Measurements from ENCODE around the gene TXNIP.

The TXNIP gene

DNA sequence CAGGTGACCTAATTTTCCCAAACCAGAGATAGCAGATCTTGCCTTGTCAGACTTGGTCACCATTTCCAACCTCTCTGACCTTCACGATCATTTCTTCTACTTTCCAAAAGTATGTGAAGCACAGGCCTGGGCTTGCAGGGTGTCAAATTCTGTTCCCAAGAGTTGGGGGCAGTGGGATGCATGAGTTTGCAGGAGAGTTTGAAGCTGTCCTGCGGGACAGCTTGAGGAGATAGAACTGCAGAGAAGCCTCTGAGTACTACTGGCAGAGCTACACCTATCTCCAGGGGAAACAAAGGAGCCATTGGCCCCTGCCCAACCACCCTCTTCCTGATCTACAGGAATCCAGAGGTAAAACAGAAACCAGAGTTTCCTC lies 11.3 kb downstream of the TXNIP start:
- no peak for DNase-seq

DNA sequence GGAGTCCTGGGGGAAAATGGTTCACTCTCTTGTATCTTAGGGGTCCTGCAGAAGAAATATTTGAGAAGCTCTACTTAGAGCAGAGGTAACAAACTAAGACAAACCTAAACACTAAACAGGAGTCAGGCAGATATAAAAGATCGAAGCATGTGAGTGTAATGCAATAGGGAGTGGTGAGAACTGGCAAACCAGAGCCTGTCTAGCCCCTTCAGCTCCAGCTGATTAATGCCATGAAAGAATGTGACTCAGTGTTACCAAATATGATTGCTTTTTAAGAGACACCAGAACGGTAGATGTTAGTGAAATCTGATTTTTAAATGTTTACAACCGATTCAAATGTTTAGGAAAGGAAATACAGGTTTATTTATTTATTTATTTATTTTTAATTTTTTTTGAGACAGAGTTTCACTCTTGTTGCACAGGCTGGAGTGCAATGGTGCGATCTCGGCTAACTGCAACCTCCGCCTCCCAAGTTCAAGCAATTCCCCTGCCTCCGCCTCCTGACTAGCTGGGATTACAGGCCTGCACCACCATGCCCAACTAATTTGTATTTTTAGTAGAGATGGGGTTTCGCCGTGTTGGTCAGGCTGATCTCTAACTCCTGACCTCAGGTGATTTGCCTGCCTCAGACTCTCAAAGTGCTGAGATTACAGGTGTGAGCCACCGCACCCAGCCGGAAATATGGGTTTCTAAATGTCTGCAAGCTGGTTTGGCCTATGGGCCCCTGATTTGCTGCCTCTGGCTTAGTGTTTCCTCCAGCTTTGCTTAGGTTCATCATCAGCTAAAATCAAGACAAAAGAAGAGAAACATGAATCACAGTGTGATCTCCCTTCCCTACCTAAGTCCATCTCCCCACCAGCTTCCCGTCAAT lies 12.2 kb downstream of the TXNIP start:
- peak in 2 of 6 experiments; percentile 4 to 17 for DNase-seq

DNA sequence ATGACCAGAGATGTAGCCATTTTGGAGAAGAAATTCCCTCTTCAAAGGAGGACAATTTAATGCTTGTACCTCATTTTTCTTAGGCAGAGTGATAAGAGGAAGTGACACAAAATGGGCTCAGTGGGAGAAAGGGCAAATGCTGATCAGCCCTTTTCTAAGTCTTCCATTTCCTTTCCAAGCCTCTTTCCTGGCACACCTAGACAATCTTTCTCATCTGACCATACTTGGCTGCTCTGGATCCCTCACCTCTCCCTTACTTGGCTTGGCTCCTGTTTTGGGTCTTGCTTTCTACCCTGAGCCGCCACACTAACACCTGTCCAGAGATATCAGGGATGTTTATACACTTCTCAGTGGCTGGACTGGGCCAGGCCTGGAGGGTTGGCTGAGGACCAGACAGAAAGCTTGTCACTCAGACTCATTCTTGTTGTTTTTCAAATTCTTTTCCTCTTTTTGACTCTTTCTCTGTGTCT lies 13.1 kb downstream of the TXNIP start:
- no peak for DNase-seq

DNA sequence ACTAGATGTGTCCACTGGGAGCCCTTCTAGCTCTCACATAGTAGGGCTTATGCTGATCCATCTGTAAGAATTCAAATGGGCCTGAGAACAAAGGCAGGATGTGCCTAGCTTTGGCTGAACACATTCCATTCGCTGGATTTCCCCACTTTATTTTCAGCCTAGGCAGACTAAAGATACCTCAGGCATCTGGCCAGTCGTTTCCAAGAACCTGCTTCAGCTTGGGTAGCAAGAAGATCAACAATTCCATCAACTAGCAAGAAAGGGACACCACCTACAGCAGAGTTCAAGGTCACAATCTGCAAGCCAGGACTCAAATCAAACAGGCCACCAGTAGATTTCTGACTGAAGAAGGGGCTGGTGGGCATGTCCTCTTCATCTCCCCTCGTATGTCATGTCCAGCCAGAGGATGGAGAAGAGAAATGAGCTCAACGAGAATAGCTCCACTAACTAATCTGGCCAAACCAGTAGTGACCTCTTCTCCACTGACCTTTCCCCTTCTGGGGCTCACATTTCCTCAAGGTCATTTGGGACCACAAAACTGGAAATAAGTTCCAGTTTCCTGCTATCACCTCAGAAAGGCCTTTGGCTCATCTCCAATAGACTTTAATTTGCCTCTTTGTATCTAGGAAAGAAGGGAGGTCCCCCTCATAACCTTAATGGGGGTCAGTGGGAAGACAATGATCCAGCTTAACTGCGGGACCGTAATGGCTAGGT lies 14.2 kb downstream of the TXNIP start:
- no peak for DNase-seq

DNA sequence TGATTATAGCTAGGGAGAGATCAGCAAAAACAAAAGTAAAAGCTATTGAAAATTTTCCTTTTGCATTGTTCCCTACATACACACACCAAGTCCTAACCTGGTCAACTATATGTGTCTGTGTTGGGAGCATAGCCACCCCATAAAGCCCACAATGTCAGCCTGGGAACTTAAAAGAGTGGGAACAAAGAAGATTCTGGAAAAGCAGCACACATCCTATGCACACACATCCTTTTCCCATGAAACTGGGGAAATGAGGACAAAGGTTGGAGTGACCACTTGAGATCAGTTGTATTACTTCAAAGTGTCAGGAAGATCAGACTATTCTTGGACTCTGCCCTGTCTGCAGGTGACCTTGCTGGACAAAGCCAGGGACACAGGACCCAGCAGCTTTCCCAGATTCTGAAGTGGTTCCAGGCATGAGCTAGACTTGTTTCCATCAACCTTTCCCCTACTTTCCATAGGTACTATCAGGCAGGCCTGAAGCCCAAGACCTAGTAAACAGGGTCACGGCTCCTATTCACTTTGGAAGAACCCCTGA lies 15.9 kb downstream of the TXNIP start:
- no peak for DNase-seq

DNA sequence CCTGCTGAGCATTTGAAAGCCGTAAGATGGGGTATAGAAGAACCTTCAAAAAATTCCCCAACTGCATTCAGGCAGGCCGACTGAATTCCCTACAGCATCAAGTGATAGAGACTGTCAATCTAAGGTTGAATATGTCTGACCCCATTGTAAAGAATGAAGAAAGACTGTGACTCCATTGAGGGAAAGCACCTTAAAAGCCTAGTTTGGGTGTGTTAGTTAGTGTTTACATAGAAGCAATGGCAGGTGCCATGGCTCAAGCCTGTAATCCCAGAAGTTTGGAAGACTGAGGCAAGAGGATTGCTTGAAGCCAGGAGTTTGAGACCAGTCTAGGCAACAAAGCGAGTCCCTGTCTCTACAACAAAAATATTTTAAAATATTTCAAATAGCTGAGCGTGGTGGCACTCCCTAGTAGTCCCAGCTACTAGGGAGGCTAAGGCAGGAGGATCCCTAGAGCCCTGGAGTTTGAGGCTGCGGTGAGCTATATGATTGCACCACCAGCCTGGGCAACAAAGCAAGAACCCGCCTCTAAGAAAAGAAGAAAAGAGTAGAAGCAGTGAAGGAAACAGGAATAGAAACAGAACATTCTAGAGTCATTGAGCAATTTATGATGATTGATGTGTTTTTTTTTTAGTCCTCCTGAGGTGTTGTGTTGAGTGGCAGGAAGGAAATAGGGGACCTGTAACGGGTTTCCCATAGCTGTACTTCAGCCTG lies 16.5 kb downstream of the TXNIP start:
- peak in 5 of 6 experiments; percentile 28 to 66 (median 58) for DNase-seq

DNA sequence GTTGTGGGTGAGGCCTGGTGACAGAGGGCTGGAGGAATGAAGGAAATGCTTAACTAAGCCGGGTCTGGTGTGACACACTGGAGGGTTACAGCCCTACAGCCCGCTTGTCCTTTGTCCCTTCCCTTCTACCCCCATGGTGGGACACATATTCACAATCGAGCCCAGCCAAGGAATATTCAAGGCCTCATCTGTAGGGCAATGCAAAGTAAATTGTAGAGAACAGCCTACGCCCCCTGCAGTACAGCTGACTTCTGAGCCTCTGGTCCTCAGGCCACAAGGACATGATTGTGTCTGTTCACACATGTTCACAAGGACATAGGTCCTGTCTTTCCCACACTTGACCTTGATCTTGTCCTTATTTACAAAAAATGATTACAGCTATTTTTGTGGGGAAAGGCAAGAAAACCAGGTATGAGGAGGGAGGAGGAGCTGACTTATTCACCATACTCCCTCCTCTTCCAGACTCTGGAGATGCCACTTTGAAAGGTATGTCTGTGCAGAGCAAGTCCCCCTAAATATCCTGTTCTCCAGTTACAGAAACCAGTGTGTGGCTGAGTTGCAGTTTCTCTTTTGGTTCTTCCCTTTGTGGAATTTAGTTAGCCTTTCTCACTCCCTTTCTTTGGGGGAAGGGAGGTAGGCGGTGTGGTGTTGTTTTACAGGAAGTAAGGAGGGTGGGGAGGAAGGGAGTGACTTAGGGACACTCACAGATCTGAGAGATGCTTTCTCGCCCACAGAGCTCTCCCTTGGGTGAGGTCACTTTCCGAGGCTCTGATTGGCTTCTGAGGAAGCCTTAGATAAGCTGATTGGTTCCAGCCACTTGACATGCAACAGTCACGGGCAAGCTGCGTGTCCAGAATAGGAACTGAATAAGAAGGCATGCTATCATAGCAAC lies 17.3 kb downstream of the TXNIP start:
- DNase-seq, result peak; percentile 51 to 78 (median 69)

DNA sequence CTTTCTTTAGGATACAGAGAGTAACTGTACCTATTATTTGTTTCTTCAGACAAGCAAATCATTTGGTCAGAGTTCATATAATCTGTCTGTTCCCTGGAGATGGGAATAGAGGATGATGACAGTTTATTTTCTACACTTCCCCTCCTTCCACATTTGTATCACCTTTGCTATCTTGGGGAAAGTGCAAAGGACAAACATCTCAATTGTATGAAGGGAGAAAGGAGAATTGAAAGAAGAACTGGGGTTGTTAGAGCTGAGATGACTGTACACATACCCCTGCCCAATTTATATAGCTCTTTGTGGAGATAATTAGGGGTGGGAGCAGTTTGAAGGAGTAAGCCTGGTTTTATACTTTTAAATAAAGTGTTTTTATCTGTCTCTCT lies 17.9 kb downstream of the TXNIP start:
- peak in 1 of 6 experiments; percentile 18 for DNase-seq

DNA sequence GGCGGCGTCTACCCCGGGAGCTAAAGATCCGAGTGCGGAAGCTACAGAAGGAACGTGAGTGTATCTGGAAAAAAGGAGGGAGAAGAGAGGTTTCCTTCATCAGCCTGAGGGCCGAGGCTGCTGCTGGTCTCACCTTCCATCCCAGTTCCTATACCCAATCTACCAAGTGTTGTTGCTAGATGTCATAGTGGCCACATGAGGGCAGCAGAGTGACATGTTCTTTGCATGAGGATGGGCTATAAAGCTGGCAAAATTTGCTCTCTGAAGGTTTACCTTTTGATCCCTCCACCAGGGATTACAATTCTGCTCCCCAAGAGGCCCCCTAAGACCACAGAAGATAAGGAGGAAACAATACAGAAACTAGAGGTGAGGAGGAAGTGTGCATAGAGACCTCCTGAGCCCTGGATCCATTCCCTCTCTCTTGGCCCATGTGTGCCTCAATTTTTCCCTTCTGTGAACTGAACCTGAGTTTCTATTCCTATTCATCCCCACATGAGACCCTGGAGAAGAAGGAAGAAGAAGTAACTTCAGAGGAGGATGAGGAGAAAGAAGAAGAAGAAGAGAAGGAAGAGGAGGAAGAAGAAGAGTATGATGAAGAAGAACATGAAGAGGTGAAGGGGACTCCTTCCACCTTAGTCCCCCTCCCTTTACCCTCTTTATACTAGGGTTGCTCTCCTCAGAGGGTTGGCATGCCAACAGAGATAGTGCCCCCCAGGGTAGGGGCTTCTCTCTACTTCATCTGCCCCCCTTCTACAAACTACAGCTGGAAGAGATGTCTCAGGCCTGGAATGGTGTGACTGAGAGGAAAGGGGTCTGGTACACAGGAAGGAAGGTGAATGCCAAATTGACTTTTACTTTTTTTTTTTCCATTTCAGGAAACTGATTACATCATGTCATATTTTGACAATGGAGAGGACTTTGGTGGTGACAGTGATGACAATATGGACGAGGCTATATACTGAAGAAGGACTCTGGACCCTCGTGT lies 18.6 kb downstream of the TXNIP start:
- DNase-seq, result peak; percentile 31 to 79 (median 71)

DNA sequence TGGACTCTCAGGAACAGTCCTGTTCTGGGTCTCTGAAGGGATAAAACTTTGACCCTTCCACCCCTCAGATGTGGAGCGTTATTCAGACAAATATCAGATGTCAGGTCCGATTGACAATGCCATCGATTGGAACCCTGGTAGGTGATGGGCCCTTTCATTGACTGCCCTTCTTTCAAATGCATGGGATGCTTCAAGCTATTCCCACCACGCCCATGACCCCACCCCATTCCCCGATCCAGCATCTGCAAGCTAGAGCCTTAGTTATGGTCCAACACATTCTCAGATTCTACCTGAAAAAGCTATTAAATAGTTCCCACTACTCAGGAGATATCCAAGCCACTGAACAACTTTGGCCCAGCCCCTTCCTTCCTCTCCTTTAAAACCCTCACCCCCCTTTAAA lies 19.4 kb downstream of the TXNIP start:
- no peak for DNase-seq

DNA sequence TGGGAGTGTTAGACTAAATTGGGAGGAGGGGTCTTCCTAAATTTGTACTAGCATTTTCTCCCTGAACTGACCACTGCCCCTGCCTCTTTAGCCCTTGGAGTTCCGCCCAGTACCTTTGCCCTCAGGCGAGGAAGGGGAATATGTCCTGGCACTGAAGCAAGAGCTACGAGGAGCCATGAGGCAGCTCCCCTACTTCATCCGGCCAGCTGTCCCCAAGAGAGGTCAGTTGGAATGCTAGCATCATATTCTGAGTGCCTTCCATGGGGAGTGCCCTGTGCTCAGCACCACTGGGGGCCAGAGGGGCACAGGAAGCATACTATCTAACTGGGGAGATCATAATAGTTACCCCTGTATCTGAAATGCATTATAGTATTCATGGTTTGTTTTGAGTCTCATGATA lies 21.2 kb downstream of the TXNIP start:
- DNase-seq, result no peak

DNA sequence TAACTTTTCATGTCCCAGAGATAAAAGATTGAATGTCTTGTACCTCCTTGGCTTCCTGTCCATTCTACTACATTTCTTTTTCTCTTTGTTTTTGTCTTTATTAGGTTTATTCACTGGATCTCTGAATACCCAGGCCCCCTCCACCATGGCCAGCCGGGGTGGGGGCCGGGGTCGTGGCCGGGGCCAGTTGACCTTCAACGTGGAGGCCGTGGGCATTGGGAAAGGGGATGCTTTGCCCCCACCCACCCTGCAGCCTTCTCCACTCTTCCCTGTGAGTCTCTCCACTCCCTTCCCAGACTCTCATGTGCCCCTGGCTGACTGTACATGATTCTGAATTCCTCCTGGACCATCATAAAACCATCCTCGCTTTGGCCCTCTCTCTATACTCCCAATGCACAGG lies 21.7 kb downstream of the TXNIP start:
- DNase-seq, result no peak

DNA sequence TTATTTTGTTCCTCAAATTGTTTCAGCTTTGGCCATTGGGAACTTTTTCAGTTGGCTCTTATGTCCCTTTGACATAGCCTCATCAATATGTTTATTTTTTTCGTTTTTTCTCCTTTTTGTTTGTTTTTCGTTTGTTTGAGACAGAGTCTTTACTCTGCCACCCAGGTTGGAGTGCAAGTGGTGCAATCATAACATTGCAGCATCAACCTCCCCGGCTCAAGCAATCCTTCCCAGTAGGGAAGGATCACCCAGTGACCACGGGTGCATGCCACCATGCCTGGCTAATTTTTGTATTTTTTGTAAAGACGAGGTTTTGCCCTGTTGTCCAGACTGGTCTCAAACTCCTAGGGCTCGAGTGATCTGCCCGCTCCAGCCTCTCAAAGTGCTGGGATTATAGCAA lies 23.8 kb downstream of the TXNIP start:
- DNase-seq, result no peak

DNA sequence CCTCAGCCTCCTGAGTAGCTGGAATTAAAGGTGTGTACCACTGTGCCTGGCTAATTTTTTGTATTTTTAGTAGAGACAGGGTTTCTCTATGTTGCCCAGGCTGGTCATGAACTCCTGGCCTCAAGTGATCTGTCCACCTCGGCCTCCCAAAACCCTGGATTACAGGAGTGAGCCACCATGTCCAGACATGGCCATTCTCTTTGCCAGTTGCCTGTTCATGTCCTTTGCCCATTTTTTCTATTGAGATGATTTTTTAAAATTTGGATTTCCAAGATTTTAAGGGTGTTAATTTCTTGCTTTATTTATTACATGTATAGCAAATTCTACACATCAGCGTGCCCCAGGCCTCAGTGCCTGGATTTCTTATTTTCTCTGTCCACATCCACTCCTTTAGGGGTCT lies 29.1 kb downstream of the TXNIP start:
- DNase-seq, result no peak

DNA sequence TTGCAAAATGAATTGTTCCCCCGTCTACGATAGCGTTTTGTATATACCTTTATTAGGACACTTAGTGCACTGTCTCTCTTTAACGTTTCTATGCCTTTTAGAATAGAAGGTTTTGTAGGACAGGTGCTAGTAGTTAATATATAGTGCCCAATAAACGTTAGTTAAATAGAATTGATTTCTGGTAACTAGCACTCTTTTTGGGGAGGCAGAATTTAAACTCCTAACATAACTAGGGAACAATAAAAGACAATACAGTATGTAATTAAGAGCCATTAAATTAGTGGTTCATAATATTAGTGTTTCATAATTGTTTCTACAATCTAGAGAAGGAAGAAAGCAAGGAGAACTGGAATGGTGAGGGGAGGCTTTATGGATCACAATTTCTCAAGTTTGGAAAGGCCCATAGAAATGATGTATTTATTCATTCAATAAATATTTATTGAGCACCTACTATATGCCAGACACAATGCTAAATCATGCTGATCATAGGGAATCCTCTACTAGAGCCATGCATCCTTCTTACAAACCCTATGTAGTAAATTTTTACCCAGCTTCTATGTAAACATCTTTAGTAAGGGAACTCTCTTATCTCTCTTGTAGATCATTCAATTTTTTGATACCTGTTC lies 31.1 kb downstream of the TXNIP start:
- DNase-seq, result no peak

DNA sequence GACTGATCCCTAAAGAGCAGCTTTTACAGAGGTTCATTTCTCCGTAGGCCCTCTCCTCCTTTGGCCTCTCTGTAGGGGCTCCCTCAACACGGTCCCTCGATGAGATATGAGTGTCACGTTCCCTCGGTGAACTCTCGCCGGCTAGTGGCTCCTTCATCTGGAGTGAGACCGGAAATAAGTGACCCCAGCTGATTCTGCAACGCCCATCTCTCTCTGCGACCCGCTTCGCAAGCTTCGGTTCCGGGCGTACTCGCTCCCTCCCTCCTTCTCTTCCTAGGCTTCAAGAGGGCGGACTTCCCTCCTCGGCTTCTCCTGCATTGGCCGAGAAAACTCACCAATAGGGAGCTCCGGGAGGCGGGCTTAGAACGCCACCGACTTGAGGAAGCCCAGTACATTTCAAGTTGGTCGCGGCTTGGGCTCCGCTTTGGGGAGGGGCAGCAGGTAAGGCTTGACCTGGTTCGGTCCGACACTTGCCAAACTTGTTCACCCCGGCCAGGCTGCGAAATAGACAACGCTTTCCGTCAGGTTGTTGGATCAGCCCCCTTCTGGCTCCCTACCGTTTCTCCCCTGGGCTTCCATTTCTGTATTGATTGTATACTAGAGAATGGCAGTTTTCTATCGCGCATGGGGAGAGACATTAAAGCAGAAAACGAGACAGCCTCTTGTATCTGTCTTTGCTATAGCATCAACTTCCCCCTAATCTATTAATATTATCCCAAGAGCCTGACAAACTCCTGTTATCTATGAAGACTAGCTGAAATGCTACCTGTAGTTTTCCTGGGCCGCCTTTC lies 31.9 kb downstream of the TXNIP start, which contains the start of the genes ANKRD34A and POLR3GL:
Gene ANKRD34A (minus strand): TSS at position 248 of the 791 bp plus-strand sequence. CDS start 2,816 bp downstream, outside the sequence.
Gene POLR3GL (plus strand): TSS at position 363 of the 791 bp plus-strand sequence. CDS start 10,176 bp downstream, outside the sequence.
- peak; percentile 82 to 92 (median 86) for DNase-seq

DNA sequence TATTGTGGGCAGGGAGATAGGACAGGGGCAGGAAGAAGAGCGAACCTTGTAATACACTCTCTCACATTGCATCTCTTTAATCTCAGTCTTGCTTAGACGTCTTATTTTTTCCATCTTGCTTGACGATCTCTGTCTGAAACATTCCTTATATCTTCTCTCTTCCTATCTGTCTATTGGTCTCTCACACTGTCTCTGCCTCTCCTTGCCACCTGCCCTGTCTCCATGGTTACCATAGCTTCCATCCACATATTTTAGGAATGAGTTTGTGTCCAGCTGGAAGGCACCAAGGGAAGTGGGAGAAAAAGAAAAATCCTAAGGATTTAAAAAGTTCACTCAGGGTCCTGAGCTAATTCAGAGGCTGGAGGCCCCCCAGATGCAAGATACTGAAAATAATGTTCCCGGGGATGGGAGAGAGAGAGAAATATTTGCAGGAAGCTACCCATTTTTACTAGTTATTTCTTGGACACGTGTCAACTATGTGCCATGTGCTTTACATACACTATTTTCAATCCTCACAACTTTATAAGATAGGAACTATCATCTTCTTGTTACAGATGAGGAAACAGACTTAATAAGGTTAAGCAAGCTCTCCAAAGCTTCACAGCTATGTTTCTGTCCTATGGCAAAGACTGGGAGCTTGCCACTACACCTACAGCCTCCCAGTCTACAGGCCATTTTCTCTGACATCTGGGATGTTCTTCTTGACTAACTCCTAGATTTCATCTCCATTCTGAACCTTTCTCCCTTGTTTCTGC lies 32.9 kb downstream of the TXNIP start:
- peak in 1 of 6 experiments; percentile 22 for DNase-seq
